ENCODE measurements around the gene TRIML2. TPM values are rescaled to one million over a fixed set of nuclear protein-coding genes. Genes with fewer than 3 reads are reported as not detected.
"Not testable (repeated sequence)": the region's sequence is repeated elsewhere in the genome, so short reads cannot be mapped to it uniquely, and the experiment has no call there.

Gene TRIML2
- total RNA-seq, 2 donors from 2014 or later, result not detected

DNA sequence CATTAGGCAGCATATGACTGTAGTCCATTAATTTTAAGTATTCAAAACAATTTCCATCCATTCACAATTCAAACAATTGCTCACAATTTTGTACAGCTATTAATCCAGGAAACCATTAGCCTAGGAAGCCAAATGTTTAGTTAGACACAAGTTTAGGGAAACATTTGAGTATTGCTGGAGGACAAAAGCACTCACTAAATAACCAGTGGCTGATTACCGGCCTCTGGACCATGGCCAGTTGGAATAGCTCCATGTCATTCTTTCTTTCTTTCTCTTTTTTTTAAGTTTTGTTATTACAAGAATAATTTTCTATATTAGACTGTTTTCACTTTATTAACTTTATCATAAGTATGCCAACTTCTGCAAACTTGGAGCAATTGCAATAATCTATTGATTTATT, 31.3 kb downstream of the TRIML2 start:
- no peaks in the 10 kb centered on the region for H3K4me1 ChIP-seq (ENCODE audit: control insufficient read depth in 1 of 2, low read depth in 2 of 2)
- TF ChIP-seq, protein P1, sequence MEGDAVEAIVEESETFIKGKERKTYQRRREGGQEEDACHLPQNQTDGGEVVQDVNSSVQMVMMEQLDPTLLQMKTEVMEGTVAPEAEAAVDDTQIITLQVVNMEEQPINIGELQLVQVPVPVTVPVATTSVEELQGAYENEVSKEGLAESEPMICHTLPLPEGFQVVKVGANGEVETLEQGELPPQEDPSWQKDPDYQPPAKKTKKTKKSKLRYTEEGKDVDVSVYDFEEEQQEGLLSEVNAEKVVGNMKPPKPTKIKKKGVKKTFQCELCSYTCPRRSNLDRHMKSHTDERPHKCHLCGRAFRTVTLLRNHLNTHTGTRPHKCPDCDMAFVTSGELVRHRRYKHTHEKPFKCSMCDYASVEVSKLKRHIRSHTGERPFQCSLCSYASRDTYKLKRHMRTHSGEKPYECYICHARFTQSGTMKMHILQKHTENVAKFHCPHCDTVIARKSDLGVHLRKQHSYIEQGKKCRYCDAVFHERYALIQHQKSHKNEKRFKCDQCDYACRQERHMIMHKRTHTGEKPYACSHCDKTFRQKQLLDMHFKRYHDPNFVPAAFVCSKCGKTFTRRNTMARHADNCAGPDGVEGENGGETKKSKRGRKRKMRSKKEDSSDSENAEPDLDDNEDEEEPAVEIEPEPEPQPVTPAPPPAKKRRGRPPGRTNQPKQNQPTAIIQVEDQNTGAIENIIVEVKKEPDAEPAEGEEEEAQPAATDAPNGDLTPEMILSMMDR (IDR thresholded peaks at IDR 0.05), result no peak
- H3K27me3 ChIP-seq (replicated peaks; ENCODE audit: insufficient read depth), result no peaks in the 10 kb centered on the region
- H3K9me3 ChIP-seq, result no peaks in the 10 kb centered on the region
- no peak overlapping the region for H3K4me3 ChIP-seq
- DNase-seq (ENCODE audit: low spot score), result no peak
- no peaks in the 10 kb centered on the region for H3K36me3 ChIP-seq
- H3K27ac ChIP-seq, result no peak overlapping the region
- ATAC-seq (ENCODE audit: insufficient number of reproducible peaks, low FRiP score, low read depth), result no peak

DNA sequence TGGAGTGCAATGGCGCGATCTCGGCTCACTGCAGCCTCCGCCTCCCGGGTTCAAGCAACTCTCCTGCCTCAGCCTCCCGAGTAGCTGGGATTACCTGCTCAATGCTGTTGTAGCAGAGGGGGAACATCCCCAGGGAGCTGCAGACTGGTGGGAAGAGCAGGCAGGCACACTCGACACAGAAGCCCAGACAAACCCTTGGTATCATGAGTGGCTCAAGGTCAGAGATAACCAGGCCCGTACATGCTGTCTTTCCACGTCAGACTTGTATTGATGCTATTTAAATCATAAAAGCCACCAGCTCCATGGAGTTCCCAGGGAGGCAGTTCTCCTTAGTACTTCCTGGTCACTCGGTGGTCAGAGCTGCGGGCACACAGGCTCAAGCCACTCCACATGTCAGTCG, 33.2 kb downstream of the TRIML2 start:
- H3K27me3 ChIP-seq (replicated peaks; ENCODE audit: insufficient read depth), result no peaks in the 10 kb centered on the region
- TF ChIP-seq, protein P1 (IDR thresholded peaks at IDR 0.05), result no peak
- H3K9me3 ChIP-seq, result no peaks in the 10 kb centered on the region
- no peaks in the 10 kb centered on the region for H3K4me1 ChIP-seq (ENCODE audit: control insufficient read depth in 1 of 2, low read depth in 2 of 2)
- ATAC-seq (ENCODE audit: insufficient number of reproducible peaks, low FRiP score, low read depth) (no peak), DNase-seq (ENCODE audit: low spot score) (no peak)
- H3K4me3 ChIP-seq, result no peak overlapping the region
- no peaks in the 10 kb centered on the region for H3K36me3 ChIP-seq
- H3K27ac ChIP-seq, result no peak overlapping the region

DNA sequence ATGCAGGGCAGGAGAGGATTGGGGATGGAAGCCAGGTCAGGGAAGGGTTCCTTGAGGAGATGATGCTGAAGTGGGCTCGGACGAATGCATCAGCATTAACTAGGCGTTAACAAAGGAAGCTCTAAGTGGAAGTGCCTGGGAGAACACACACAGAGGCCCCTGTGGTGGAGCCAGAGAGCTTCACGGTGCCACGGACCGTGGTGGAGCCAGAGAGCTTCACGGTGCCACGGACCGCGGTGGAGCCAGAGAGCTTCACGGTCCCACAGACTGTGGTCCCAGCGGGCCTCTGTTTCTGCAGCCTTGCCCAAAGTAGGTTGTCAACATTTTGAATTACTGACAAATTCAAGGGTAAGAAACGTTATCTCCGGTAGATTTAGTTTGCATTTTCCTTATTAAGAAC, 48.3 kb downstream of the TRIML2 start:
- H3K27me3 ChIP-seq (replicated peaks; ENCODE audit: insufficient read depth), result no peaks in the 10 kb centered on the region
- DNase-seq (ENCODE audit: low spot score), result no peak
- no peaks in the 10 kb centered on the region for H3K9me3 ChIP-seq
- H3K36me3 ChIP-seq, result no peaks in the 10 kb centered on the region
- H3K27ac ChIP-seq, result no peak overlapping the region
- H3K4me1 ChIP-seq (ENCODE audit: control insufficient read depth in 1 of 2, low read depth in 2 of 2), result no peaks in the 10 kb centered on the region
- ATAC-seq (ENCODE audit: insufficient number of reproducible peaks, low FRiP score, low read depth), result no peak
- TF ChIP-seq, protein P1 (IDR thresholded peaks at IDR 0.05), result no peak
- no peak overlapping the region for H3K4me3 ChIP-seq

DNA sequence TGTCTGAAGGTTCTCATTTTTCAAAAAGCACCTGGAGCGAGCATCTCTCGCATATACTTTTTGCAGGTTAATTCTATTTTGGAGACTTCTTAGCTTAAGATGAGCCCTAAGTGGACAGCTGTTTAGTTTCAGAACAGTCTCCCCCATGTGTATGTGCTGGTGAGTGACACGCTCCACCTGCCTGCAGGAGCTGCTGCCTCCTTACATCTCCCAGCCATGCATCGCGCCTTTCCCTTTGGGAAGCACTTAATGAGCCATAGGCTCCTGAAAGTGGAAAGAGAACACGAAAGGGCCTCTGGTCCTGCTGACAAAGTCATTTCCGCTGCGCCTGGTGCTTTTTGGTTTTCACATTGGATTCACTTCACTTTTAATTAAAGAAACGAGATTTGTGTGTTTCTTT, 56.1 kb downstream of the TRIML2 start:
- ATAC-seq (ENCODE audit: insufficient number of reproducible peaks, low FRiP score, low read depth), result no peak
- DNase-seq (ENCODE audit: low spot score), result no peak
- no peak overlapping the region for H3K4me3 ChIP-seq
- no peaks in the 10 kb centered on the region for H3K9me3 ChIP-seq
- H3K4me1 ChIP-seq (ENCODE audit: control insufficient read depth in 1 of 2, low read depth in 2 of 2), result no peaks in the 10 kb centered on the region
- TF ChIP-seq, protein P1 (IDR thresholded peaks at IDR 0.05), result no peak
- H3K27ac ChIP-seq, result no peak overlapping the region
- H3K36me3 ChIP-seq, result no peaks in the 10 kb centered on the region
- no peaks in the 10 kb centered on the region for H3K27me3 ChIP-seq (replicated peaks; ENCODE audit: insufficient read depth)

- no peak overlapping the region for H3K4me3 ChIP-seq
- TF ChIP-seq, protein P1 (IDR thresholded peaks at IDR 0.05), result no peak
These were observed 62.7 kb downstream of the TRIML2 start for GRCh38 chr4:188046657-188047056.

DNA sequence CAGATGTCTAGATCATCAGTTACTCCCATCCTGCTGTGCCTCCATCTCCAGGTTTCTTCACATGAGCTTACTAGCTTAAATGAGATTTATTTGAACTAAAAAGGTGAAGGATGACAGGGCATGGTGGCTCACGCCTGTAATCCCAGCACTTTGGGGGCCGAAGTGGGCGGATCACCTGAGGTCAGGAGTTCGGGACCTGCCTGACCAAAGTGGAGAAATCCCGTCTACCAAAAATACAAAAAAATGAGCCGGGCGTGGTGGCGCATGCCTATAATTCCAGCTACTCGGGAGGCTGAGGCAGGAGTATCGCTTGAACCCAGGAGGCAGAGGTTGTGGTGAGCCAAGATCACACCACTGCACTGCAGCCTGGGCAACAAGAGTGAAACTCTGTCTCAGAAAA, 63.9 kb downstream of the TRIML2 start:
- H3K4me3 ChIP-seq; H3K9me3 ChIP-seq; H3K27me3 ChIP-seq (replicated peaks; ENCODE audit: insufficient read depth); H3K4me1 ChIP-seq (ENCODE audit: control insufficient read depth in 1 of 2, low read depth in 2 of 2); ATAC-seq (ENCODE audit: insufficient number of reproducible peaks, low FRiP score, low read depth); DNase-seq (ENCODE audit: low spot score); H3K36me3 ChIP-seq; H3K27ac ChIP-seq: not testable (repeated sequence)

More at GRCh38 chr4:188046657-188047056, 62.7 kb downstream of the TRIML2 start:
- Histone ChIP-seq H3K27me3 (replicated peaks; ENCODE audit: insufficient read depth) (no peaks in the 10 kb centered on the region), H3K27ac (no peak overlapping the region), H3K36me3 (no peaks in the 10 kb centered on the region), H3K9me3 (no peaks in the 10 kb centered on the region), H3K4me1 (ENCODE audit: control insufficient read depth in 1 of 2, low read depth in 2 of 2) (no peaks in the 10 kb centered on the region)
- ATAC-seq (ENCODE audit: insufficient number of reproducible peaks, low FRiP score, low read depth), result no peak
- DNase-seq (ENCODE audit: low spot score), result no peak

Data from thoracic aorta (tissue), 2 donors.